Skin epidermis (tissue), 12 donors: ENCODE measurements around the gene AVPR2.

Source experiments
- H3K27ac ChIP-seq, 21 experiments: fragments of 200-600 bp; sonication (generic) in 11 of 21; one replicate each; pipeline ENCODE4 v1.5.0; 2020; ENCODE audit warnings: mild to moderate bottlenecking in 3 of 21, inconsistent platforms in 2 of 21, moderate library complexity in 2 of 21
- H3K4me3 ChIP-seq, 7 experiments: fragments of 200-600 bp; sonication (generic) in 2 of 7; one replicate each; pipeline ENCODE4 v1.5.0; 2020; ENCODE audit warnings: inconsistent platforms in 2 of 7, mild to moderate bottlenecking in 2 of 7, moderate library complexity in 1 of 7

Gene AVPR2

DNA sequence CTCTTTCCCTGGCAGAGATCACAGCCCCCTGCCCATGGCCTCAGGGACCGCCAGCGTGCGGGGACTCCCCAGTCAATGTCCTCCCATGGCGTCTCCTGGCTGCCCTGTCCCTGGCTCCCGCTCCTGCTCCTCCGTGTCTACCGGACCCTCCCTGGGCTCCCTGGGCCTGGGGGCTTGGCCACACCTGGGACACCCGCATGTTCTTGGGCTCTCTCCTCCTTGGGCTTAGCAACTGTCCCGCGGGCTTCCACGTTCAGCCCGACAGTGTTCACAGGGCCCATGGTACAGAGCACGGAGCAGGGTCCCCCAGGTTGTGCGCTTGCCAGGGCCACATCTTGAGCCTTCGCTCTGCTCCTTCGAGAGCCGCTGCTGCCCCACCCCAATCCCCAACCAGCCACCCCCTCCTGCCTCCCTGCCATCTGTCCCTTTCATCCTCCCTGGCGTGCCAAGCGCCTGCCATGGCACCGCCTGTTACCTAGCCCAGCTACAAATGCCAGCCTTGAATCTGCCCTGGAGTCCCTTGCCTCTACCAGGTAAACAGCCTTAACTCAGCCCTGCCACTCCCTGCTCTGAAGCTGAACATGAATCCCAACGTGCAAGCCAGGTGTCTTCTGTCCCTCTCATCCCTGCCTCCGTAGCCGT lies 3.9 kb downstream of the AVPR2 start:
- Histone ChIP-seq H3K27ac (no peak overlapping the region), H3K4me3 (no peak overlapping the region)

DNA sequence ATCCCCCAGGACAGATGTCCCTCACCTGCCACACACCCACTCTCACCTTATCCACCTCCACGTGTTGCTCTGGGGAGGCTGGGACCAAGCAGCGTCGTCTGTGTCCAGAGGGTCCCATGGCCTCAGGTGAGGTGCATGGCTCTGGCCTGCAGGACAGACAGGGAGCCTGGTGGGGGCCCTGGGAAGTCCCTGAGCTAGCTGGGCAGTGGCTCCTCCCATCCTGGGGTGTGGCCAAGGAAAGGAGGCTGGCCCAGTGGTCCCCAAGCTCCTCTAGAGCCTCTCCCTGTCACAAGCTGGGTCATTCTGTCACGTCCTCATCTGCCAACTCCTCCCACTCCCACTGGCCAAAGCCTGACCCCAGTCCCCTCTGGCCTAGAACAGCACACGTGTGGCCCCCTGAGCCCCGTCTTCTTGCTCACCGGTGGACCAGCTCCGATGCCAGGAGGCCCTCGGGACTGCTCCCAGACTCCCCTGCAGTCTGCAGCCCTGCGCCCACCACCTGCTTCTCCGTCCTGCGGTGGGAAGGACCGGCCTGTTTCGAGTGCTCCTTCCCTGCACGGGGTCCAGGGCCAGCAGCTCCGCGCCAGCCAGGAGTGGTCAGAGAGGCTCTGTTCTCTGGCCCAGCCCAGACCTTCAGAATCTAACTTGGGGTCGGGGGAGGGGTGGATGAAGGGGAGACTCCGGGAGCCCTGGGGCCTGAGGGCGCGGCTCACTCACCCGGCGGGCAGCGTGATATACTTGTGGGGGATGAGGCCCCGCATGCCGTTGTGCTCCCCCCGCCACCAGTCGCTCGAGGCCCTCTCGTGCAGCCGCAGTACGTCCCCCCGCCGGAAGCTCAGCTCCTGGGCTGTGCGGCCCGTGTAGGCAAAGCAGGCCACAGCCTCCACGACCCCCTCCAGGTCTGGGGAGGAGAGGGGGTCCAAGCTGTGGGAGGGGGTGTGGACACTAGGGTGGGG lies 4.8 kb downstream of the AVPR2 start:
- H3K27ac ChIP-seq: no peak overlapping the region
- no peak overlapping the region for H3K4me3 ChIP-seq

DNA sequence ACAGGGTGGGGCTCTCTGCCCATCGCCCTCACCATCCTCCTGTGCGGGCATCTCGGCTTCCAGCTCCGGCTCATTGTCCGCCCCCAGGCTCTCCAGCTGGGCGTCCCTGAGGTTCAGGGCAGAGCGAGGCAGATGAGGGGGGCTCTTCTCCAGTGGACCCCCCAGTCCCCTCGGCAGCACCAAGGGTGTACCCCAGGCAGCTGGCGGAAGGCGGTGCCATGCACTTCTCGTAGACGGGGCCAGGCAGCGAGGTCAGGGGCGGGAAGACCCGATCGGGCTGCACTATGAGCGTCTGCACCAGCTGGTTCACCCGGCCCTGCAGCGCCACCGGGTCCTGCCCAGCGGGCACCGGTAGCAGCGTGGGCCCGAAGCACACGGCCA lies 5.5 kb downstream of the AVPR2 start:
- H3K27ac ChIP-seq: no peak overlapping the region
- no peak overlapping the region for H3K4me3 ChIP-seq

DNA sequence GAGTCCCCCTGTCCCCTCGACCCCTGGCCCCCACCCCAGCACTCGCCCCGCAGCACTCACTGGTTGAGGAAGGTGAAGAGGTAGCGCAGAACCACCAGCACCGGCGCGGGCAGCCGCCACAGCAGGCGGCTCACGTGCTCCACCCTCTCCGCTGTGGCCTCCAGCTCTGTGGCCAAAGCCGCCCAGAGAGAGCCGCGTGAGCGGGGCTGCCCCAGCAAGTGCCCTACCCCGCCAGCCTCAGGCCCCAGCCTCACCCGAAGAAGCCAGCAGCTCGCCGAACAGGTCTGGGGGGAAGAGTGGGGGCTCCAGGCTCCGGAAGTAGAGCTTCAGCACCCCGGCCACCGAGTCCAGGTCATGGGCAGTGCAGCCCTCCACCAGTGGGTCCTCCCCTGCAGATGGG lies 6.0 kb downstream of the AVPR2 start:
- no peak overlapping the region for H3K27ac ChIP-seq
- no peak overlapping the region for H3K4me3 ChIP-seq

DNA sequence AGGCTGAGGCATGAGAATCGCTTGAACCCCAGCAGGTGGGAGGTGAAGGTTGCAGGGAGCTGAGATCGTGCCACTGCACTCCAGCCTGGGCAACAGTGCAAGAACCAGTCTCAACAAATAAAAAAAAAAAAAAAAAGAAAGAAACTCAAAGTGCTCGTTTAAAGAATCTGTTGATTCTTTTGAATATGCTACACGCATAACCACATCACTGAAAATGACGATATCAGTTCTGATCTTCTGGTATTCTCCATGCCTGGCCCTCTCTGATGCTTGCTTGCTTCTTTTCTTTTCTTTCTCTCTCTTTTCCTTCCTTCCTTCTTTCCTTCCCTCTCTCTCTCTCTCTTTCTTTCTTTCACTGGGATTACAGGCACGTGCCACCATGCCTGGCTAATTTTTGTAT lies 7.3 kb downstream of the AVPR2 start:
- H3K27ac ChIP-seq: no peak overlapping the region

DNA sequence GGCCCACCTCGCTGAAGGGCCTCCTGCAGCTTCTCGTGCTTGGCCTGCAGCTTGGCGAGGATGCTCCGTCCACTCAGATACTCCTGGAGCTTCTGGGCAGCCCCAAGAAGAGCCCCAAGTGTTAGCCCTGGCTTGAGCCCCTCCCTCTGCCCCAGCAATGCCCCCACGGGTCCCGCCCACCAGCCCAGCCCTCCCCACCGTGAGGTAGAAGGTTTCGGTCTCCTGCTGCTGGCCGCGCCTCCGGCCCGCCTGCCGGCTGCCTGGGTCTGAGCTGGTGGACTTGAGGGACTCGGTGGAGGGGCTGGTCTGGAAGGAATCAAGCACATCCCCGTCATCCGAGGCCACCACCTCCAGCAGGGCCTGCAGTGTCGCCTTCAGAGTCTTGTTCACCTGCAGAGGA lies 8.7 kb downstream of the AVPR2 start:
- no peak overlapping the region for H3K4me3 ChIP-seq
- no peak overlapping the region for H3K27ac ChIP-seq

More for the DNA sequence above, 7.3 kb downstream of the AVPR2 start:
- H3K4me3 ChIP-seq: no peak overlapping the region

DNA sequence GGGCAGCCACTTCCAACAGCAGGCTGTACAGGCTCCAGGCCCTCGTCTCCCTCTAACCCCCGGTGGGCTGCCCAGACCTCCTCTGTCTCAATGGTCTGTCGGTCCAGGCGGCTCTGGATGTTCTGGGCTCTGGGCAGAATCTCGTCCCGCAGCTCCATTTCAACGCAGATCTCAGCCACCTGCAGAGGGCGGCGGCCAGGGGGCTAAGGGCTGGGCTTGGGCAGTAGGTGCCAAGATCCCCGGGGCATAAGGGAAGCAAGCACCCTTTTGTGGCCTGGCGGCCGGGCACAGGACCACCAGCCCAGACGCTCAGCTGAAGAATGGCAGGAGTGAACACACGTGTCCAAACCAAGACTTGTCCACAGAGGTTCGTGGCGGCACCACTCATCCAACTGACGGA lies 9.2 kb downstream of the AVPR2 start:
- no peak overlapping the region for H3K4me3 ChIP-seq
- no peak overlapping the region for H3K27ac ChIP-seq

DNA sequence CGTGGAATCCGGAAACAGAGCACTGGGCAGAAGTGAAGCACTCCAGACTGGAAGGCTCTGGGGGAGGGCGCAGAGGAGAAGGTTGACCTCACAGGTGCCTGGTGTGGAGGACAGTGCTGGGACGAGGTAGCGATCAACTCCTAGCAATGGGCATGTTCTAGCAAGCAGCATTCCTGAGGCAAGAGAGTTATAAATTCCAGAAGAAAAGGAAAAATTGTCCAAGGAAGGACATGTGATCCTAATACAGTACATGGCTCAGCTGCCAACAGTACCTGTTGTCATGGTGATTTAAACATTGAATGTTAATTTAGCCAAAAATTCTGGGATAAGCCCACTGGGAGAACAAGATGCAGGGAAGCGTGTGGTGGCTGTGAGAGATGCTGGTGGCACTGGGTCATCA lies 13.4 kb downstream of the AVPR2 start:
- no peak overlapping the region for H3K27ac ChIP-seq
- H3K4me3 ChIP-seq: no peak overlapping the region

DNA sequence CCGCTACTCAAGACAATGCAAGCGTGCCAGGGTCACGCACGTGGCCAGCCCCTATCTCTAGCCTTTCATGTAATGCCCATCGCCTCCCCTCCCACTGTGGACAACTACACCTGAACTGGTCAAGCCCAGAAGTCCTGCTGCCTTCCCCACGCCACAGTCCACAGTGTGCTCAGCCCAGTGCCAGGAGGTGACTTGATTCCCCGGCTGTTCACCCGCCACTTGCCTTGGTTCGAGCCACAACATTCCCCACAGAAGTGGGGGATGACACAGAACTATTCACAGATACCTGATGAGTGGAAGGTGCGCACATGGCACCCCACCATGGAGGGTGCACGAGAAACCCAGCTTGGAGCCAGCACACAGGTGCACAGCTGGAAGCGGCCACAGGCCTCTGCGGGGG lies 14.8 kb downstream of the AVPR2 start:
- Histone ChIP-seq H3K4me3 (no peak overlapping the region), H3K27ac (no peak overlapping the region)

DNA sequence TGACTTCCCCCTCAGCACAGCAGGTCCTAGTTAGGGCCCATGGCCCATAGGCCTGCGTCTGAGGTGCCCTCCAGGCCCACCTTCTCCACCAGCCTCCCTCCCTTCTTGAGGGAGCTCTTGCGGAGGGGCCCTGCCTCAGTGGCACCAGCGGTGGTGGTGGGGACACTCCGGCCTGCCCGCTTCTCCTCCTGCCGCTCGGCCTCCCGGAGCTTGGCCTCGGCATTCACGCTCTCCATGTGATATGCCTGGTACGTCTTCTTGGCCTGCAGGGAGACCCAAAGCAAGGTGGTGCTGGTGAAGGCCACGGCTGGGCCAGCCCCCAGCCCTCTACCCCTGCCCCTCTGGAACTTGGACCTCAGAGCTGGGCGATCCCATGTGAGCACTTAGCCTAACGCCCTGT lies 16.1 kb downstream of the AVPR2 start:
- H3K4me3 ChIP-seq: no peak overlapping the region
- H3K27ac ChIP-seq: no peak overlapping the region

DNA sequence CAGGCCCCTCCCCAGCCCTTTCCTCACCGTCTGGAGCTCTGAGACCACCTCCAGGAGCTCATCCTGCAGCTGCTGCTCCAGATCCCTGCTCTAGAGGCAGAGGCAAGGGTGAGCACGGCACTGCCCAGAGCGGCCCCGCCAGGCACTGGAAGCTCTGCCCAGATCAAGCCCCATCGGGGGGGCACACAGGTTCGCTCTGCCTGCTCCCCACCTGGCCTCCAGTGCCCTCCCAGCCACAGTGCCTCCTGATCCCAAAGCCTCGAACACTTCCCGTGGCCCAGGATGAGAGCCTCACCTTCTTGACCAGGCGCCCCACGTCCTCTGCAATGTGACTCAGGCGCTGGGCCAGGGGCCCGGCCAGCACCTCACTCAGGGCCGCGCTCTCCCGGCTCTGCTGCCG lies 16.6 kb downstream of the AVPR2 start:
- no peak overlapping the region for H3K27ac ChIP-seq
- no peak overlapping the region for H3K4me3 ChIP-seq

DNA sequence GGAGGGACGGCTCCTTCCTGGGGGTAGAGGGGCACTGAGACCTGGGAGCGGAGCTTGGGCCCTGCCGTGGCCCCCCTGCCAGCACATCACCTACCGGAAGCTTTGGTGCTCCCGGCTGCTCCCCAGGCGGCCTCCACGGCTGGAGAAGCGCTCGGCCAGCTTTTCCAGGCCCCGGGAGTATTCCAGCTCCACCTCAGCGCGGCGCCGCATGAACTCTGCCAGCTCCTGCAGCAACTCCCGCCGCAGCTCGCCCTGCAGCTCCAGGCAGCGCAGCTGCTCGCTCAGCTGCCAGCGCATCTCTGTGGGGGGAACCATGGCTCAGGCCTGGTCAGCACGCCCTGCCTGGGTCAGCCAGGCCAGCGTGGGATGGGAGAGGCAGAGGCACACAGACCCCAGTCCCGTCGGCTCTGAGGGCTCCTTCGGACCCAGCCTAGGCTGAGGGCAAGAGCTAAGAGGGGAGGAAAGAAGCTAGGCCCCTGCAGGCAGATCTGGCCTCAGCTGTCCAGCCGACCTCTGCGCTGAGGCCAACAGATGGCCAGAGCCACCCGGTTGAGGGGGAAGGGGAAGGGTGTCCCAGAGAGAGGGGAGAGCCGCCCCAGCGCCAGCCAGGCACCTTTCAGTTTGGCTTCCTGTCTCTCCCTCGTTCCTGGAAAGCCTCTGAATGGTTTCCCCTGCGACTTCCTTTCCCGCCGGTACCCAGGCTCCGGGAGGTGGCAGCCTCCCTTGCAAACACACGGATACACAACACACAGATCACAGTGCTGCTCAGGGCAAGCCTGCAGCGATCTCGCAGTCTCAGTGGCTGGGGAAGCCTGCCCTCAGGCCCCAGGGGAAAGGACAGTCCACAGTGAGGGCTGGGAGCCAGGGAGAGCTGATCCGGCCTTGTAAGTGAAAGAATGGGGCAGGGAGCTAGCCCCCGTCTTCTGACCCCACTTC lies 17.3 kb downstream of the AVPR2 start:
- Histone ChIP-seq H3K27ac (peak overlapping the region in 5 of 21 experiments; percentile 7 to 37 (median 9)), H3K4me3 (peak overlapping the region in 1 of 7 experiments; percentile 5)

DNA sequence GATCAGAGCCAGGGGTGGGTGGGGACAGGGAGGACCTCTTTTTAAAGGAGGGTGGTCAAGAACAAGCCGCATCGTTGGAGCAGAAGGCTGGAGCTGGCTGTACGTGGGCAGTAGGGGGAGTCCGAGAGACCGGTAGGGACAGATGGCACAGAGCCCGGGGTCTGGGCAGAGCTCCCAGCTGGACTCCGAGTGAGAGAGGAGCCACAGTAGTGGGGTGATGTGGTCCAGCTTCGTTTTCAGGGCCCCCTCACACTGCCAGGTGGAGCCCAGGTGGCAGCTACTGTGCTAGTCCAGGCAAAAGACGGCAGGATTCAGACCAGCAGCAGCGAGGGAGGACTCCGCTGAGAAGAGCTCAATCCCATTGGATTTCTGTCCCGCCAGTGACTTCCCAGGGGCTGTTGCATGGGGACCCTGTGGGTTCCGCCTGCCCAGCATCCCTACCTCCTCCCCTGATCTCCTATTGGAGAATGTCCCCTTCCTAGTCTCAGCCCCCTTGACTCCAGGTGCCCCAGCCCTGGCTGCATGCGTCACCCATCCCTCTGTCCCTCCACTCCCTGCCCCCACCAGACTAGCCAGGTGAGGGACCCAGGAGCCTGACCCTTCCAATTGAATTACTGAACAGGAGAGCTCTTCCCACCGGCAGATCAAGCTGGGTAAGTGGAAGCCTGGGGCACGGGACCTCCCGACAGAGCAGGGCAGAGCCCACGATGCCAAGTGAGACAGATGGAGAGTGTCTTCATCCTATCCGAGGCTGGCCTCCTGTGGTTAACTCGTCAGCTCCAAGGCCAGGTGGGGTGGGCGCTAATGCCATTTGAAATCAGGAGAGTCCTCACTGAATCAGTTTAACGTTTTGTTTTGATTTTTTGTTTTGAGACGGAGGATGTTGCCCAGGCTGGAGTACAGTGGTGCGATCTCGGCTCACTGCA lies 18.7 kb downstream of the AVPR2 start:
- Histone ChIP-seq H3K4me3 (peak overlapping the region in 1 of 7 experiments; percentile 9), H3K27ac (peak overlapping the region in 8 of 21 experiments; percentile 12 to 97 (median 66))

DNA sequence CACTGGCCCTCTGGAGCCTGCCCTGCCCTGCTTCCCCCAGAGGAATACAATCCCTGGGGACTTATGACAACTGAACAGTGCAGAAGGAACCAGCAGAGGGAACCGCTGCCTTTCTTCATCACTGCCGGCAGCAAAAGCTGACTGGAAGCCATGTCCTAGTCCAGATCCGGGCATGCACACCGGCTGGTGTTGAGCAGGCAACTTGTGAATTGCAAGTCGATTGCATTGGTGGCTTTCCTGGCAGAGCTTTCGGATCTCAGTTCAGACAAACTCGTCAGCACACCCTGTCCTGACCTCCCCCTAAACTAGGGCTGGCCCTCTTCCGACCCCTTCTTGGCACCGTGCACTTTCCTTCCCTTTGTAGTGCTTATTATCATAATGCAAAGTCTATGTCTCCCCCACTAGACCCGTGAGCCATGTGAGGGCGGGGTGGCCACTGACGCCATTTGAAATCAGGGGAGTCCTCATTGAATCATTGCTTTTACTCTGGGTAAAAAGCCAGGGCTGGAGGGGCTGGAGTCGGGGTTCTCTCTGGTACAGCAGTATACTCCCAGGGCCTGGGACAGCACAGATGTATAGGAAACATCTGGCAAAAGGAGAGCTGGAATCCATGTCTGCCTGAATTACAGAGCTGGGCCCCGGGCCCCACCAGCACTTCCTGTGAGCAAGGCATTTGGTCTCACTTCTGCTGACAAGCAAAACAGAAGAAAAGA lies 19.8 kb downstream of the AVPR2 start:
- Histone ChIP-seq H3K4me3 (peak overlapping the region in 5 of 7 experiments; percentile 3 to 51 (median 13)), H3K27ac (peak overlapping the region in 15 of 21 experiments; percentile 11 to 99 (median 81))

DNA sequence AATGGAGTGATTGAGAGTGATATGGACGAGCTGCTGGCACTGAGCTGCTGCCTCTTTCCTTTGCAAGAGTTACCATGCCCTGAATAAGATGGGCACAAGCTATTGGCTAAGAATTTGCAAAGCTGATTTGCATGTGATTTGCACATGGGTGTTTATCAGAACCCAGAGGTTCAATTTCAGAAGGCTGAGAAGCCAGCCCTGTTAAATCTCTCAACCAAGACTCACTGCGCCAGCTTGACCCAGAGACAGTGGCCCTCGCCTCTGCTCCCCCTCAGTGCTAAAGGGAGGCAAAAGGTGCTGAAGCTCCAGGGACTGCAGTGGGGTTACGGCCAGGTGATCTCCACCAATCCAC lies 20.9 kb downstream of the AVPR2 start:
- peak overlapping the region in 15 of 21 experiments; percentile 54 to 99 (median 95) for H3K27ac ChIP-seq
- peak overlapping the region; percentile 21 to 51 (median 39) for H3K4me3 ChIP-seq

DNA sequence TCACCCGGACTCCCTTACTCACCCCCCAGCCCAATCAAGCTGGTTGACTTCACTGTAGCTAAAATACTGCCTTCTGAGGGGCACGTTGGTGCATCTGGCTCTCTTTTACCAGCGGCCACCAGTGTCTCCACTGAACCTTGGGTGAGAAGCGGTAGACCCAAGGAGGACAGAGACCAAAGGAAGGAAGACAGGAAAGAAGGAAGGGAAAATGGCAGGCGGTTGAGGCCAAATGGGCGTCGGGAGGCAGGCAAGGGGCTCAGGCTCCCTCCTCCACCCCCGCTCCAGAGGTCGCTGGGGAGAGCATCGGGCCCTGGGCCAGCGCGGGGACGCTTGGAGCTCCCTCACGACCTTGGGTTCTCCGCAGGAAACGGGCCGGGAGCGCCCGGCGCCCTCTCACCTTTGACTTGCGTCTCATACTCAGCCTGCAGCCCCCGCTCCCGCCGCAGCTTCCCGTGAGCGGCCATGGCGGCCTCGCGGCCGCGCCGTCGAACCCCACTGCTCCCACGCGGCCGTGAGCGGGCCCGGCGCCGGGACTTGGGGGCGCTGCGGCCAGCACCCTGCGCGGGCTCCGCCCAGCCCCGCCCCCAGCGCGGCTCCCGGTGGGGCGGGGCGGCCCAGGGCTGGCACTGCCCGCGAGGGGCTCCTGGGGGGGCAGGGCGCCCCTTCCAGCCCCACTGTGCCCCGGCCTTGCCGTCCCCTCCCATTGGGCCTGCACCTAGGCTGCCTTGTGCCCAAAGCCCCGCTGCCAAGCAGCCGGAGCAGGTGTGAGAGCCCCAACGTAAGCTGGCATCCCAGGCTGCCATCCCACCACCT lies 21.5 kb downstream of the AVPR2 start, which contains the start of gene ARHGAP4:
Gene ARHGAP4 (minus strand): TSS at position 526 of the 813 bp plus-strand sequence. CDS start 62 bp downstream, at position 464.
- Histone ChIP-seq H3K4me3 (peak within 1 kb of the TSS; percentile 31 to 51 (median 44)), H3K27ac (peak within 1 kb of the TSS; percentile 31 to 99 (median 94))

DNA sequence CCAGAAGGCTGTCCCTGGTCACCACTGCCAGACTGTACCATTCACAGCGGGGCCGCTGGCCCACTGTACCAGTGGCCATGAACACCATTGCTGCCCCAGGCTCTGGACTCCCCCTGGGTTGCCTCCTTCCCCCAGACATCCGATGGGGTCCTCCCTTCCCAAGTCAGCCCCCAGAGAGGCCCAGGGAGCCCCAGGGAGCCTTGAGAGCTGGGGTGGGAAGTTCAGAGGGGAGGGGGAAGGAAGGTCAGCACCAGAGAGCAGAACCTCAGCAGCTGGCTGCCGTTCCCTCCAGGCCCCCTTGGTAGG lies 22.0 kb downstream of the AVPR2 start:
- Histone ChIP-seq H3K27ac (peak overlapping the region; percentile 31 to 99 (median 94)), H3K4me3 (peak overlapping the region; percentile 17 to 51 (median 39))
